GM19099 (cell line): ENCODE measurements around the gene S100A9.

Experiments
- POLR2A ChIP-seq: IDR thresholded peaks from 3 replicates; pipeline ENCODE4 v1.6.1; 2011; ENCODE audit warnings: low read depth; ENCODE audit not compliant: insufficient read length; ENCODE audit errors: extremely low read depth

The S100A9 gene

GRCh38 chr1:153403421-153404085 is 45.9 kb downstream of the S100A9 start:
- no peak for TF ChIP-seq POLR2A

GRCh38 chr1:153404086-153404635 is 46.5 kb downstream of the S100A9 start:
- TF ChIP-seq POLR2A: no peak

- TF ChIP-seq POLR2A: no peak
These were observed 47.1 kb downstream of the S100A9 start for GRCh38 chr1:153404768-153405167.
